Activated CD4-positive, alpha-beta T cell treated with anti-CD3 and anti-CD28 coated beads, Interleukin-2, amount 10 ng/mL, durations not matched to agents 7 days and 5 days (primary cell): ENCODE measurements around the gene ARL5C. TPM values are rescaled to one million over a fixed set of nuclear protein-coding genes. Genes with fewer than 3 reads are reported as not detected.
"Not testable (repeated sequence)": the region's sequence is repeated elsewhere in the genome, so short reads cannot be mapped to it uniquely, and the experiment has no call there.

Experiments
- CTCF ChIA-PET: fragments of 350-600 bp; sonication (Branson Sonifier 250); formaldehyde crosslinking; loops from one replicate; lab custom pipeline; 2021; ENCODE audit warnings: antibody characterized with exemption; lab: Charles Lee
- POLR2A ChIA-PET: fragments of 350-600 bp; sonication (Branson Sonifier 250); formaldehyde crosslinking; loops from one replicate; lab custom pipeline; 2021; ENCODE audit warnings: antibody characterized with exemption; lab: Charles Lee
- DNase-seq: peaks from one replicate; pipeline ENCODE4 v3.0.0-alpha.2; 2020
- H3K27ac Mint-ChIP-seq: one replicate; pipeline ENCODE4 v1.8.0; 2021; ENCODE audit warnings: mild to moderate bottlenecking, moderate library complexity, mixed read lengths
- H3K27me3 Mint-ChIP-seq: one replicate; pipeline ENCODE4 v1.8.0; 2021; ENCODE audit warnings: mixed read lengths
- H3K36me3 Mint-ChIP-seq: one replicate; pipeline ENCODE4 v1.8.0; 2021; ENCODE audit warnings: low read depth, mixed read lengths
- H3K4me1 Mint-ChIP-seq: one replicate; pipeline ENCODE4 v1.8.0; 2021; ENCODE audit warnings: mixed read lengths
- H3K4me3 Mint-ChIP-seq: one replicate; pipeline ENCODE4 v1.8.0; 2021; ENCODE audit warnings: mild to moderate bottlenecking, moderate library complexity, mixed read lengths
- H3K9me3 Mint-ChIP-seq: one replicate; pipeline ENCODE4 v1.8.0; 2021; ENCODE audit warnings: mixed read lengths
- total RNA-seq, 2 experiments: library from RNA; stranded (reverse); gene quantifications; one replicate each; pipeline ENCODE4 v1.2.3, GENCODE V29; 2021

ARL5C gene
- total RNA-seq, 2 experiments from 2014 or later: 0.15 TPM; not detected in 1

GRCh38 chr17:39131616-39132015 is 34.3 kb downstream of the ARL5C start:
- Mint-ChIP-seq H3K27me3 (no peaks in the 10 kb centered on the region), H3K4me1 (no peaks in the 10 kb centered on the region), H3K4me3 (no peak overlapping the region), H3K9me3 (no peaks in the 10 kb centered on the region), H3K36me3 (no peaks in the 10 kb centered on the region), H3K27ac (no peak overlapping the region)
- ChIA-PET CTCF (no interaction called here), POLR2A (no interaction called here)
- no peak for DNase-seq

- no peaks in the 10 kb centered on the region for H3K9me3 Mint-ChIP-seq
These were observed 35.8 kb downstream of the ARL5C start for GRCh38 chr17:39130205-39130604.

GRCh38 chr17:39129544-39129943 is 36.4 kb downstream of the ARL5C start:
- H3K27me3 Mint-ChIP-seq, H3K4me1 Mint-ChIP-seq, H3K9me3 Mint-ChIP-seq, CTCF ChIA-PET, H3K27ac Mint-ChIP-seq, DNase-seq, H3K36me3 Mint-ChIP-seq, POLR2A ChIA-PET, H3K4me3 Mint-ChIP-seq: not testable (repeated sequence)

More at GRCh38 chr17:39130205-39130604, 35.8 kb downstream of the ARL5C start:
- no peak for DNase-seq
- ChIA-PET CTCF (no interaction called here), POLR2A (no interaction called here)
- Mint-ChIP-seq H3K4me3 (no peak overlapping the region), H3K4me1 (no peaks in the 10 kb centered on the region), H3K27me3 (no peaks in the 10 kb centered on the region), H3K36me3 (no peaks in the 10 kb centered on the region), H3K27ac (no peak overlapping the region)

GRCh38 chr17:39126436-39126835 is 39.5 kb downstream of the ARL5C start:
- DNase-seq: no peak
- CTCF ChIA-PET: no interaction called here
- no peaks in the 10 kb centered on the region for H3K9me3 Mint-ChIP-seq
- H3K27me3 Mint-ChIP-seq: no peaks in the 10 kb centered on the region
- H3K4me1 Mint-ChIP-seq: no peaks in the 10 kb centered on the region
- no peaks in the 10 kb centered on the region for H3K36me3 Mint-ChIP-seq
- POLR2A ChIA-PET: no interaction called here
- H3K4me3 Mint-ChIP-seq: no peak overlapping the region
- H3K27ac Mint-ChIP-seq: no peak overlapping the region

GRCh38 chr17:39125143-39125875 is 40.7 kb downstream of the ARL5C start:
- no peaks in the 10 kb centered on the region for H3K27me3 Mint-ChIP-seq
- POLR2A ChIA-PET: no interaction called here
- H3K4me1 Mint-ChIP-seq: no peaks in the 10 kb centered on the region
- no peak overlapping the region for H3K4me3 Mint-ChIP-seq
- no peaks in the 10 kb centered on the region for H3K36me3 Mint-ChIP-seq
- H3K27ac Mint-ChIP-seq: no peak overlapping the region
- DNase-seq: no peak
- CTCF ChIA-PET: interaction anchor here (0.5 to 1.8 kb wide), 3 partner anchors 13 to 351 kb away, joined by 3 to 6 read pairs (median 4); no protein-coding TSS in a partner anchor
- H3K9me3 Mint-ChIP-seq: no peaks in the 10 kb centered on the region

- Mint-ChIP-seq H3K4me1 (no peaks in the 10 kb centered on the region), H3K27ac (no peak overlapping the region), H3K9me3 (no peaks in the 10 kb centered on the region), H3K4me3 (no peak overlapping the region), H3K36me3 (no peaks in the 10 kb centered on the region), H3K27me3 (no peaks in the 10 kb centered on the region)
- POLR2A ChIA-PET: no interaction called here
- no peak for DNase-seq
- CTCF ChIA-PET: interaction anchor here (0.6 to 1.2 kb wide), 3 partner anchors 51 to 220 kb away, joined by 3 to 4 read pairs (median 3); no protein-coding TSS in a partner anchor
These were observed 42.3 kb downstream of the ARL5C start for GRCh38 chr17:39123627-39124026.

- no peak for DNase-seq
- H3K36me3 Mint-ChIP-seq: no peaks in the 10 kb centered on the region
- no peak overlapping the region for H3K4me3 Mint-ChIP-seq
- ChIA-PET CTCF (interaction anchor here (1.2 kb wide), 1 partner anchor 52 kb away, joined by 3 read pairs; no protein-coding TSS in a partner anchor), POLR2A (no interaction called here)
- H3K9me3 Mint-ChIP-seq: no peaks in the 10 kb centered on the region
- no peak overlapping the region for H3K27ac Mint-ChIP-seq
- H3K27me3 Mint-ChIP-seq: no peaks in the 10 kb centered on the region
- peaks cover 1% of the 10 kb centered on the region for H3K4me1 Mint-ChIP-seq
These were observed 43.0 kb downstream of the ARL5C start for GRCh38 chr17:39122991-39123390.

GRCh38 chr17:39121919-39122318 is 44.0 kb downstream of the ARL5C start:
- DNase-seq, H3K27ac Mint-ChIP-seq, H3K9me3 Mint-ChIP-seq, H3K27me3 Mint-ChIP-seq, H3K4me1 Mint-ChIP-seq, H3K36me3 Mint-ChIP-seq, POLR2A ChIA-PET, H3K4me3 Mint-ChIP-seq: not testable (repeated sequence)
- CTCF ChIA-PET: interaction anchor here (0.6 to 1.7 kb wide), 2 partner anchors 22 to 232 kb away, joined by 3 to 4 read pairs; no protein-coding TSS in a partner anchor

GRCh38 chr17:39118674-39119419 is 47.1 kb downstream of the ARL5C start:
- ChIA-PET CTCF (interaction anchor here (0.5 to 0.9 kb wide), 5 partner anchors 34 to 846 kb away, joined by 3 to 4 read pairs (median 3); no protein-coding TSS in a partner anchor), POLR2A (no interaction called here)
- Mint-ChIP-seq H3K36me3 (no peaks in the 10 kb centered on the region), H3K9me3 (no peaks in the 10 kb centered on the region), H3K27ac (no peak overlapping the region), H3K4me3 (no peak overlapping the region), H3K27me3 (no peaks in the 10 kb centered on the region), H3K4me1 (peaks cover 2% of the 10 kb centered on the region)
- no peak for DNase-seq

- Mint-ChIP-seq H3K27me3 (no peaks in the 10 kb centered on the region), H3K9me3 (no peaks in the 10 kb centered on the region), H3K27ac (no peak overlapping the region), H3K4me3 (no peak overlapping the region), H3K36me3 (no peaks in the 10 kb centered on the region), H3K4me1 (peaks cover 2% of the 10 kb centered on the region)
- no peak for DNase-seq
- ChIA-PET CTCF (interaction anchor here (1.6 kb wide), 1 partner anchor 58 kb away, joined by 3 read pairs; no protein-coding TSS in a partner anchor), POLR2A (no interaction called here)
These were observed 49.7 kb downstream of the ARL5C start for GRCh38 chr17:39116224-39116623.

GRCh38 chr17:39115135-39115534 is 50.8 kb downstream of the ARL5C start:
- no peaks in the 10 kb centered on the region for H3K36me3 Mint-ChIP-seq
- no peak overlapping the region for H3K27ac Mint-ChIP-seq
- CTCF ChIA-PET: interaction anchor here (1.7 kb wide), 1 partner anchor 38 kb away, joined by 3 read pairs; no protein-coding TSS in a partner anchor

GRCh38 chr17:39114723-39115122 is 51.2 kb downstream of the ARL5C start:
- no peak for DNase-seq
- no peaks in the 10 kb centered on the region for H3K36me3 Mint-ChIP-seq
- H3K4me3 Mint-ChIP-seq: no peak overlapping the region
- CTCF ChIA-PET: interaction anchor here (1.7 kb wide), 1 partner anchor 38 kb away, joined by 3 read pairs; no protein-coding TSS in a partner anchor
- H3K9me3 Mint-ChIP-seq: no peaks in the 10 kb centered on the region
- no peak overlapping the region for H3K27ac Mint-ChIP-seq
- POLR2A ChIA-PET: no interaction called here
- no peaks in the 10 kb centered on the region for H3K27me3 Mint-ChIP-seq
- H3K4me1 Mint-ChIP-seq: peaks cover 2% of the 10 kb centered on the region

More at GRCh38 chr17:39115135-39115534, 50.8 kb downstream of the ARL5C start:
- H3K27me3 Mint-ChIP-seq: no peaks in the 10 kb centered on the region
- peaks cover 2% of the 10 kb centered on the region for H3K4me1 Mint-ChIP-seq
- DNase-seq: no peak
- no peak overlapping the region for H3K4me3 Mint-ChIP-seq
- H3K9me3 Mint-ChIP-seq: no peaks in the 10 kb centered on the region
- POLR2A ChIA-PET: no interaction called here

- ChIA-PET POLR2A (no interaction called here), CTCF (interaction anchor here (0.6 to 1.7 kb wide), 2 partner anchors 39 to 1494 kb away, joined by 3 read pairs; no protein-coding TSS in a partner anchor)
- no peak overlapping the region for H3K27ac Mint-ChIP-seq
These were observed 52.1 kb downstream of the ARL5C start for GRCh38 chr17:39113871-39114270.

More at GRCh38 chr17:39113871-39114270, 52.1 kb downstream of the ARL5C start:
- Mint-ChIP-seq H3K27me3 (no peaks in the 10 kb centered on the region), H3K9me3 (no peaks in the 10 kb centered on the region), H3K4me1 (peaks cover 2% of the 10 kb centered on the region), H3K36me3 (no peaks in the 10 kb centered on the region), H3K4me3 (no peak overlapping the region)
- no peak for DNase-seq
